Stimulated activated CD4-positive, alpha-beta T cell treated with anti-CD3 and anti-CD28 coated beads, TNF-alpha, amount 100 ng/mL, for 1 hour (primary cell): Measurements from ENCODE around the gene DAB1.

Experiments used
- DNase-seq, 3 donors: peaks; one replicate each; pipeline ENCODE4 v3.0.0-alpha.2; 2020; ENCODE audit warnings: low read depth in 3 of 3, low spot score in 1 of 3

DAB1 gene

DNA sequence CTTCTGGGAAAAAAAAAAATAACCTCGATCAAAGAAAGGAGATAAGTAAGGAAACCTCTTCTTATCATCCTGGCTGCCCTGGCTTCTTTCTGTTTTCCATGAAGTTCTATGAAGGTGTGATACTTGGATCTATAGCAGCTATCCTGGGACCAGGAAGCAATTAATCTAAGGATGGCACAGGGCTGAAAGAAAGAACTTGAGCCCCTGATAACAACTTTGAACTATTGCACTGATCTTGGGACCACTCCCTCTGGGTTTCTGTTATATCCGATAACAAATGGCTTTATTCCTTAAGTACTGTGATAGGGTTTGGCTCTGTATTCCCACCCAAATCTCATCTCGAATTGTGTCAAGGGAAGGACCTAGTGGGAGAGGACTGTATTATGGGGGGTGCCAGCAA is 104.1 kb downstream of the DAB1 start:
- no peak for DNase-seq

DNA sequence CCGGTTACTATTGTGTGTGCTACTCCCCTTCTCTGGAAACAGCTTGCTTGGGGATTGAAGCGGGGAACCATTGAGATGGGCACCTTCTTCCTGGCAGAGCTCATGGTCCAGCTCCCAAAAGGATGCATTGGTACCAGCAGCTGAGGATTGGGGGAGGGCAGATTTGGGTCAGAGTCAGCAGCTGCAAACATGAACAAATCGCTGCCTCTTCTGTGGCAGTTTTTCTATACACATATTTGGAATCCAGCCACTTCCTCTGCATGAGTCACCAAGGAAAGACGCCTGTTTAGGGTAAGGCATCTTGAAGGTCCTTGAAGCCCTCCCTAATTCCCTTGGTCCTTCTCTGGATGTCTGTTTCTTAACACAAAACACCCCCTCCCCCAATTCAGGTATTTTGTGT is 104.7 kb downstream of the DAB1 start:
- DNase-seq = no peak

DNA sequence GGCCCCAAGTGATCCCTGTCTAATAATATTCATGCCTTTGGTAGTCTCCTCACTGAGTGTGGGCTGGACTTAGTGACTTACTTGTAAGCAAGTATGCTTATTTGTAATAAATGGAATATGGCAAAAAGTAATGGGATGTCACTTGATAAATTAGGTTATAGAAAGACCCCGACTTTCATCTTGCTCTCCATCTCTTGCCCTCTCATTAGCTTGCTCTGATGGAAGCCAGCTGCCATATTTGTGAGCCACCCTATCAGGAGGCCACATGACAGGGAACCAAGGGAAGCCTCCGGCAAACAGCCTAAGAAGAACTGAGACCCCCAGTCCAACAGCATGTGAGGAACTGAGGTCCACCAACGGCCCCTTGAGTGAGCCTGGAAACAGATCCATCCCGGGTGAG is 107.0 kb downstream of the DAB1 start:
- no peak for DNase-seq

DNA sequence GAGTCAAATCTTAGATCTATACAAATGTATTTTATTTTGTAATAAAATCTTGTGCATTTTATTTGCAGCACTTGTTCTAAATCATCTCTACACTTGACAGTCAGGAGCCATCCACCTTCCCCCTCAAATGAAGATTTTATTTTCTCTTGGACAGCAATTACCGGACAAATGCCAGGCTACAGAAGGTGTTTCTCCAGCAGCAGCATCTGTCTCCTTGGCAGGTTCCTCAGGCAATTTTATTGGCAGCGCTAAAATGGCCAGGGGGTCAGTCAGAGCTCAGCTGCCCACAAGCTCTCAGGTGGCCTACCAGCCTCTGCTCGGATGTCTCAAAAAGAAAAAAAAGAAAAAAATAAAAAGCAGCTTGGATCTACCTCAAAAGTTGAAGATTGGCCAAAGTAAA is 107.6 kb downstream of the DAB1 start:
- no peak for DNase-seq

DNA sequence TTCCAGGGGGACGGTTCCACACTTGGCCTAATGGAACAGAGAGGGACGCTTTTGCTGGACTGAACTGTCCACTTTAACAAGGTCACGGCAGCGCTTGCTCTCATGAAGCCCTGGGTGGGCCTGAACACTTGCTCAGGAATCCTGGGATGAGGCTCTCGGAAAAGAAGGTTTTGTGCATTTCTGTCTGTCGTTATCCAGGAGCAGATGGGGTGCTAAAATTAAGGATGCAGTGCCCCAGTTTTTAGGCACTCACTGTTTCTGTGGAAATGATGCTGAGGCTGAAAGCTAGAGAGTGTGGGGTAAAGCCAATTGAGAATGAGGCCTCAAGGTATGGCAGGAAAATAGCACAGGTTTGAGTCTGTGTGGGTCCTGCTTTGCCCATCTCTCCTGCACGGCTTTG is 111.0 kb downstream of the DAB1 start:
- no peak for DNase-seq

GRCh38 chr1:57311411-57311810 is 112.4 kb downstream of the DAB1 start:
- no peak for DNase-seq

DNA sequence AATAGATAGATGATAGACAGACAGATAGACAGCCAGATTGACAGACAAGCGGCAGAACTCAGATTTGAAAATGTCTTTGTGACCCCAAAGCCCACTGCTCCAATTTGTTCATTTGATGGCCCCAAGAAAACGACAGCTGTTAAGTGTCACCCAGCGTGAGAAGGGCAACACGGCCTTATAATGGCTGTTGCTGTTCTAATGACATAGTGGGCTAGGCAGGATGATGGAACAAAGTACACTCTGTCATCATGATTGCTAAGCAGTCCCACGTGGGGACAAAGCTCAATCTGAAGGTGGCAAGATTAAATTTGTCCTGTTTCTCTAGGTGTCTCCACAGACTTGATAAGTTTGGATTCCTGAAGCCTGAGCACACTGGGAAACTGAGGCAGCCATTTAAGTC is 112.9 kb downstream of the DAB1 start:
- no peak for DNase-seq

- DNase-seq = no peak
These were observed 114.2 kb downstream of the DAB1 start for GRCh38 chr1:57309630-57310029.

DNA sequence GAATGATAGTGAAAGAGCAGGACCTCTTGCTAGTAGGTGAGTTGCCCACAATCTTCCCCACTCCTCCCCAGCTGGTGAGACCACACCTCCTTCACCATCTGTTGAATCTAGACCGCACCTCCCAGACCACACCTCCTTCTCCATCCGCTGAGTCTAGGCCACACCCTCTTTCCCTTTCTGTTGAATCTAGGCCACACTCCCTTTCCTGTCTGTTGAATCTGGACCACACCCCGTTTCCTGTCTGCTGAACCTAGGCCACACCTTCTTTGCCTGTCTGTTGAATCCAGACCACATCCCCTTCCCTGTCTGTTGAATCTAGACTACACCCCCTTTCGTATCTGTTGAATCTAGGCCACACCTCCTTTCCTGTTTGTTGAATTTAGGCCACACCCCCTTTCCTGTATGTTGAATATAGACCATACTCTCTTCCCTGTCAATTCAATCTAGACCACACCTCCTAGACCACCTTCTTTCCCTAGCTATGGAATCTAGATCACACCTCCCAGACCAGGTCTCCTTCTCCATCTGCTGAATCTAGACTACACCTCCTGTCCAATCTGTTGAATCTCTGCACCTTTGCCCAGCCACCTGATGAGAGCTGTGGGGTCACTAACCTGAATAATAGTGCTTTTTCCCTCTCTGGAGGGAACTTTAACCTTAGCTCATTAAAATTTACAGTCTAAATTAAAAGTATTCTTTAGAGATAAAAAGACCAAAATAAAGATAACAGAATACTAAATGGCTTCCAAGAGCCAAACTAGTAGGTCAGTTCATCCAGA is 116.3 kb downstream of the DAB1 start:
- DNase-seq = peak in 2 of 3 donors; percentile 33 to 34

GRCh38 chr1:57304591-57304990 is 119.3 kb downstream of the DAB1 start:
- no peak for DNase-seq

- no peak for DNase-seq
These were observed 120.9 kb downstream of the DAB1 start for GRCh38 chr1:57302812-57303596.

DNA sequence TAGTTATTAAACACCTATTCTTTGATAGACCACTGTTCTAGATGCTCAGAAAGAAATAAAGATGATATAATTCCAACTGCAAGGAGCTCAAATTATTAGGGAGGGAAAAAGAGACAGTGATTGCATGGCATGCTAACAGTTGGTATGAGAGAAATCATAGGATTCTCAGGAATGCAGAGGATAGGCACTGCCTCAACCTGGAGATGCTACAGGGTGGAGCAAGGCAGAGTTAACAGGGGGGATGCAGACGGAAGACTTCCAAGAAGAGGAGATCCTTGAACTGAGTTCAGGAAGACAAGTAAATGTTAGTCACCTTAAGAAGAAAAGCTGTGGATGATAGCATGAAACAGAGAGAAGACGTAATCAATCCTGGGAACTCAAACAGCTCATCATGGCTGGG is 123.7 kb downstream of the DAB1 start:
- no peak for DNase-seq

- no peak for DNase-seq
These were observed 127.1 kb downstream of the DAB1 start for GRCh38 chr1:57296726-57297250.

- DNase-seq = no peak
These were observed 128.5 kb downstream of the DAB1 start for GRCh38 chr1:57295326-57295725.

DNA sequence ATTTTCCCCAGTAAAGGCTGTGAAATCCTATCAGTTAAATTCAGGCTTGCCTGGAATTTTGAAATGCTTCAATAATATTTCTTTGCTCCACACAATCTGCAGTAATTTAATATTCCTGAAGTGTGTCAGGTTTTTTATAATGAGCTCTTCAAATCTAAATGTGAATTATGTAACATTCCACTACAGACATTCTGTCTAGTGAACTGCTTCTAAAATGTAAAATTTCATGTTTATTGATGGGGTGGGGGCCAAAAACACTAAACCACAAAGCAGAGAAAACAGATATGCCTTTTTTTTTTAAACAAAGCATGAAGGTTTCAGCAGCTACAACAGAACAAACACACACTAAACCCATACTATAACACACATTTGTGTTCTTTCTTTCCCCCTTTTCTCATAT is 129.7 kb downstream of the DAB1 start:
- DNase-seq = no peak

DNA sequence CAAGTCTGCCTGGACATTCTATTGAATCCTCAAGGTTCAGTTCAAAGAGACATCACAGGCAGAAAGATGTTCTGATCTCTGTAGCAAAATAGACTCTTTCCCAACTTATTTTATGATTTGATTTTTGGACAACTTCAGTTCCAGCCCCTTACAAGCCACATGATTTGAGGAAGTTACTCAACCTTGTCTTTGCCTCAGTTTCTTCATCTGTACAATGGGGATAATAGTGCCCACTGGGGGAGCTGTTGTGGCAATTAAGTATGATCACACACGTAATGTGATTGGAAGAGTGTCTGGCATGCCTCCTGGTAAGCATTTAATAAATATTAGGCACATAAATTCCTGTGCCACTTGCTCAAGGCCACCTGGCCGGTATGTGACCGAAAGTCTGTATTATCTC is 130.6 kb downstream of the DAB1 start:
- DNase-seq = no peak

DNA sequence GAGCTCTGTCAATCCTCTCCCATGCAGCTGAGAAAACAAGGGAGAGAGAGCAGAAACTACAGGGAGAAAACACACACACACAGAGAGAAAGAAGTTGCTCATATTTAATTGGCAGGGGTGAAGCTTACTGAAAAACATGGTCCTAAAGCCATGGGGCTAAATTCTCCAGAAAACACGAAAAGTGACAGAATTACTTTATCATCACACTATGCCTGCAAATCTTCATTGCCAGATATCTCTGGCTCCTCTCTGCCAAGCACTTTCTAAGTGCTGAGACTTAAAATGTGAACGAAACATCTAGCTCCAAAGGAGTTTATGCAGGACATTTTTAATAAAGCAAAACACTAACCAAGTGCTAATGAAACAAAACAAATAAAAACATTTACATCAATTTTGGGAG is 134.1 kb downstream of the DAB1 start:
- DNase-seq = no peak

DNA sequence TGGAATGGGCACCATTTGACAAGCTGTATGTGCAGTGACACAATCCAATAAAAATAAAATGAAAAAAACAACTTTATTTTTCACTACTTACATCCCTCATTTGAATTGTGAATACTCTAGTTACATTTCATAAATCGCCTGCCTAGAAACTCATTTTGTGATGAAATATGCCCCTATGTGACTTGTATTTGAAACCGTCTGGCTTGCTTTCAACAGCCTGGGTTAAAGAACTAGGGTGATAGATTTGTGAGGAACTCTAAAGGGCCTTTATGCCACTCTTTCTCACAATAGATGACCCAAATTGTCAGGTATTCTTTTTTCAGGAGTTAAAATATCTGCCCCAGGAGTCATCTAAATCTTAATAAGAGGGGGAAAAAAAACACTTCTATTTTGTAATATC is 137.9 kb downstream of the DAB1 start:
- DNase-seq = no peak

- DNase-seq = no peak
These were observed 141.4 kb downstream of the DAB1 start for GRCh38 chr1:57282411-57282810.

DNA sequence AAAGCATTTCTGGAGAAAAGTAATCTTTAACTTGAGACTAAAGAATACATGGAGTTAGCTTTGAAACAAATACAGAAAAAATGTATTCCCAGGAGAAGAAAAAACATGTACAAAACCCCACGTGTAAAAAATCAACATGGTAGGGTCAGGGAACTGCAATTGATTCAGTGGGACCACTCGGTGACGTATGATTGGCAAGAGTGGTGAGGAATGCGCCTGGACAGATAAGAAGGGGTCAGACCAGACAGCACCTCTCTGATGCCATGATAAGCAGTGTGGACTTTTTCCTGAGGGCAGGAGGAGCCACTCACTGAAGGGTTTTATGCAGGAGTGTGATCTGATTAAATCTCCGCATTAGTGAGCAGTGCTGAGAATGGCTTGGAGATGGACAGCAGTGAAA is 142.5 kb downstream of the DAB1 start:
- DNase-seq = no peak

DNA sequence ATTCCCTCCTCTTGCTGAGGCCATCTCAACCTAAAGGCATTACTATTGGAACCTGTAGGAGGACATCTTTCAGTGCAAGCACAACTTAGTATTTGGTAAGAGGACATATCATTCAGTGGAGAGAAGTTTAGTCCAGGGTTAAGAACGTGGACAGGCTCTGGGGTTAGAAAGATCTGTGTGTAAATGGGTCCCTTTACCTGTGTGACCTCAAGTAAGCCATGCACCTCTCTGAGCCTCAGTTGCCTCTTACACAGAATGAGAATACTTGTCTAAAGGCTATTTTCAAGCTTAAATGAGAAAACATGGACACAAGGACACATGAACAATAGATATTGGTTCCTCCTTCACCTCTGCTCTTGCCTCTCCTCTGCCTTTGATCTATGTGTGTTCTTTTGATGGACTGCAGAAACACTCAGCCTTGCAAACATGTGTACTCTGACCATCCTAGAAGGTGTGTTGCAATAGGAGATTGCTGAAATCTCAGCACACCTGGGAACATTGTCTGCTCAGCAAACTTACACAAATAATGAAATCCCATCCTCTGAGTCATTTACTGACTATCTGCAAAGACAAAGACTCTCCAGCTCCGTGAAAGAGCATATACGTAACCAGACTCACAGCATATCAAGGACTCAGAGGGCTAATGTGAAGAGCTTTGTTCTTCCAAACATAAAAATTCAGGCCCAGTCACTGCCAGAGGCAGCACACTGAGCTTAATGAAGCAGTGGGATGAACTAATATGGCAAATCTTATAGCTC is 143.8 kb downstream of the DAB1 start:
- no peak for DNase-seq

GRCh38 chr1:57278558-57278957 is 145.3 kb downstream of the DAB1 start:
- DNase-seq = no peak
